ENCODE measurements around the gene OR2T3.
"Not testable (repeated sequence)": the region's sequence is repeated elsewhere in the genome, so short reads cannot be mapped to it uniquely, and the experiment has no call there.

The OR2T3 gene, protein sequence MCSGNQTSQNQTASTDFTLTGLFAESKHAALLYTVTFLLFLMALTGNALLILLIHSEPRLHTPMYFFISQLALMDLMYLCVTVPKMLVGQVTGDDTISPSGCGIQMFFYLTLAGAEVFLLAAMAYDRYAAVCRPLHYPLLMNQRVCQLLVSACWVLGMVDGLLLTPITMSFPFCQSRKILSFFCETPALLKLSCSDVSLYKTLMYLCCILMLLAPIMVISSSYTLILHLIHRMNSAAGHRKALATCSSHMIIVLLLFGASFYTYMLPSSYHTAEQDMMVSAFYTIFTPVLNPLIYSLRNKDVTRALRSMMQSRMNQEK

DNA sequence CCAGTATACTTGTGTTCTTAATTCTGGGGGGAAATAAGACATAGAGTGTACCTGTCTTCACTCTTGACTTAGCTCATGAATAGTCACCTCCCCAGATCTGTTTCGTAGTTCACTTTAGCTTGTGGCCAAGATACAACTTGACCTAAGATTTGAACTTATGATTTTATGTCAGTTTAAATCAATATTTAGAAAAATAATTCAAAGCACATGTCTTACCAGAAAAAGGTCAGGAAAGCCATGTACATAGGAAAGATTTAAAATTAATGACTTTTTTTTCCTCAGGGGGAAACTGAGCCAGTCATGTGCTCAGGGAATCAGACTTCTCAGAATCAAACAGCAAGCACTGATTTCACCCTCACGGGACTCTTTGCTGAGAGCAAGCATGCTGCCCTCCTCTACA, at the start of gene OR2T3:
OR2T3 (plus strand) TSS at position 301 of the 400 bp plus-strand sequence; CDS start at position 301, 0 bp downstream.
- in situ Hi-C loops (cut with HindIII; ENCODE audit: low sequenced_read_pairs) = not testable (repeated sequence)

DNA sequence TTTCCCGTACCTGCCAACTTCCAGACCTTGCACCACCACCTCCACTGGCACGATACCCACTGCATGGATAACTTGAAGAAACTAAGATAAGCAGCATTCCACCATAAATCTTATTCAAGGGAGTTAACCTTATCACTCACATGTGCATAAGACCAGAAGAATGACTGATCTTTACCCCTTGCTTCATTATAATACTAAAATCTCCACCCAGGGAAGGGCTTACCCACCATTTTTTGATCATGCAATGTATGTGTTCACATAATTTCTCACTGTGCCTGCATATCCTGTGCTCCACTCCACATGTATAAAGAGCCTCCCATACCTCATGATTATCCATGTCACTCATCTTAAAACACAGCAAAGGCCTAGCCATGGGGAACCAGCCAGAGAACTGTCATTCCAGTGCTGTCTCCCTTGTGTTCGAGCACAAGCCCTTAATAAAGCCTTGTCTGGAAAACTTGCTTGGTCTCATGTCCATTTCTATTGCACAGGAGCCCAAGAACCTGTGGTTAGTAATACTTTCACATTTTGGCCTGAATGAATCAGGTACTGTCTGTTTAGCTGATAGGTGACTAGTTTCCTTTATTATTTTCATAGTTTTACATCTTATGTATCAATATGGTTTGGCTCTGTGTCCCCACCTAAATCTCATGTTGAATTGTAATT, 45.5 kb upstream of the OR2T3 start:
- in situ Hi-C loops (cut with HindIII; ENCODE audit: low sequenced_read_pairs) = not testable (repeated sequence)

DNA sequence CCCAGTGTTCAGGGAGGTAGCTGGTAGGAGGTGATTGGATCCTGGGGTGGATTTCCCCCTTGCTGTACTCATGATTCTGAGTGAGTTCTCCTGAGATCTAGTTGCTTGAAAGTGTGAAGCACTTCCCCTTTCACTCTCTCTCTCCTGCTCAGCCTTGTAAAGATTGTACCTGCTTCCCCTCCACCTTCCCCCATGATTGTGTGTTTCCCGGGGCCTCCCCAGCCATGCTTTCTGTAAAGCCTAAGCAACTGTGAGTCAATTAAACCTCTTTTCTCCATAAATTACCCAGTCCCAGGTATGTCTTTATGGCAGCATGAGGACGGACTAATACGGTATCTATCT, 45.0 kb upstream of the OR2T3 start:
- in situ Hi-C loops (cut with HindIII; ENCODE audit: low sequenced_read_pairs) = not testable (repeated sequence)

GRCh38 chr1:248431683-248432082, 41.5 kb upstream of the OR2T3 start:
- in situ Hi-C loops (cut with HindIII; ENCODE audit: low sequenced_read_pairs) = not testable (repeated sequence)

DNA sequence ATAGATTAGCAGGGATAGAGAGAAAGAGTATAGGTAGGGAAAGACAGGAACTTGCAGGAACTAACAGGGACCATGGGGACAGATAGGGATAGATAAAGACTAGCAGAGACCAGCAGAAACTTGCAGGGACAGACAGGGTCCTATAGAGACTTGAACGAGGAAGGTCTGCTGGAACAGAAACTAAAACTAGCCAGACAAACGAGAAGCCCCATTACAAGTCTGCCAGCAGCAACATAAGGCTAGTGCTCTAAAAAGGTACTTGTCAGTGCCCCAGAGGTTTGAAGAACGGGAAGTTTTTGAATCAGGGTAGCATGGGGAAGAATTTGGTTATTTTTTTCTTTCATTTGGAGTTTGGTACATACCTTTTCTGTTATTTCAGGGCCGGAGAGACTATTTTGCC, 41.0 kb upstream of the OR2T3 start:
- in situ Hi-C loops (cut with HindIII; ENCODE audit: low sequenced_read_pairs) = not testable (repeated sequence)

DNA sequence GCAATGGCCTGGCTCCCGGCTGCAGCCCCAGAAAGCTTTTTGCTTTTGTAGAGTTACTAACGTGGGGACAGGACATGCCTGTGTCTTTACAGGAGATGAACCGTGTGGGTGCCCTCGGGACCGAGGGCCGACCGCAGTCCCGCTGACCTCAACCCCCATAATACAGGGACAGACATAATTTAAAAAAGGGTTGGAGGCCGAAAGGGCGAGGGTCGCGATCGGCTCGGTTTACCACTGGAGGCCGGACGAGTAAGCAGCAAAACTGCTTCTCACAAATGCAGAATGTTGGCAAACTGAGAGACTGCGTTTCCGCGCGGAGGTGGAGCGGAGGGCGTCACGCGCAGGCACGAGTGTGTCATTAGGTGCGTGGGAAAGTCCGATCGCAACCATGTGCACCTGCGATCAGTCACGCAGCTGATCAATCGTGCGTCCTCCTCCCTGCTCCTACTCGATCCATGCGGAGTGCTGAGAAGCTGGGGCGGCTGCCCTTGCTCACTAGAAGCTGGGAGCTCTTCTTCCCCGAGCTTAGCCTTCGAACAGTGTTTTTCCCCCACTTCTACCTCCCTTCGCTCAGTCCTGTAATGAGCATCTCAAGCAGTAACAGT, 39.2 kb upstream of the OR2T3 start:
- in situ Hi-C loops (cut with HindIII; ENCODE audit: low sequenced_read_pairs) = not testable (repeated sequence)

GRCh38 chr1:248434913-248435312, 38.2 kb upstream of the OR2T3 start:
- in situ Hi-C loops (cut with HindIII; ENCODE audit: low sequenced_read_pairs) = not testable (repeated sequence)

DNA sequence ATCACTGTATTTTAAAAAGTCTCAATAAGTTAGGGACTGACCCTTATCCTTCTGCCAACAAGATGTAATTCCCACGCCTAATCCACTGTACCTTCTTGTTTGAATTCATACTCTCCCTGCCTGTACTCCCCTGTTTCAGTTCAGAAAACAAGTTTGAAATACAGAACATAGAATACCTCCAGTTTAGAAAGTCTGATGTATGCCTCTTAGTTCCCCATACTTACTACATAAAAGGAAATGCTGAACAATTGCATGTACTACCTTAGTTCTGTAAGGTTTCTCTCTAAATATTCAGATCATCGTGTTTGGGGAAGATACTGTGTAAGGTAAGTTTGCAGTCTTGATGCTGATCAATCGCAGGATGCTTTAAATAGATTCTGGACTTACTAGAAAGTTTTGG, 36.8 kb upstream of the OR2T3 start:
- in situ Hi-C loops (cut with HindIII; ENCODE audit: low sequenced_read_pairs) = not testable (repeated sequence)

DNA sequence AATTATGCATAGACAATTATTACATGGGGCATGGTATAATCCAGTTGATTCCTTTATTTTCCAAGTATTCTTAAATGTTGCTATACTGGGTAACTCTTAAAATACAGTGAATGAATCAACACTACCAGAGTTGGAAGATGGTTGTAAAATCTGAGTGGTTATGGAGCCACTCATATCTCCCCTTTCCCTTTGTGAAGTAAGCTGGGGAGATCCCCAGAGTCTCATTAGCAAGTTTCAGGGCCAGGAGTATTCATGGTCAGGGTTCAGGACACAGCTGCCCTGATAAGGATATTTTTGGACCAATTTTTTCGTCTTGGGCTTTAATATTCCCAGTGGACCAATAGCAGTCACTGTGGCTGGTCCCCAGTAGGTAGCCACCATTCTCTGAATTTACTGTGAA, 34.5 kb upstream of the OR2T3 start:
- in situ Hi-C loops (cut with HindIII; ENCODE audit: low sequenced_read_pairs) = not testable (repeated sequence)

GRCh38 chr1:248439283-248439682, 33.9 kb upstream of the OR2T3 start:
- in situ Hi-C loops (cut with HindIII; ENCODE audit: low sequenced_read_pairs) = not testable (repeated sequence)

- in situ Hi-C loops (cut with HindIII; ENCODE audit: low sequenced_read_pairs) = not testable (repeated sequence)
These were observed 30.5 kb upstream of the OR2T3 start for GRCh38 chr1:248442500-248443277.

- in situ Hi-C loops (cut with HindIII; ENCODE audit: low sequenced_read_pairs) = not testable (repeated sequence)
These were observed 28.5 kb upstream of the OR2T3 start for GRCh38 chr1:248444603-248445002.

DNA sequence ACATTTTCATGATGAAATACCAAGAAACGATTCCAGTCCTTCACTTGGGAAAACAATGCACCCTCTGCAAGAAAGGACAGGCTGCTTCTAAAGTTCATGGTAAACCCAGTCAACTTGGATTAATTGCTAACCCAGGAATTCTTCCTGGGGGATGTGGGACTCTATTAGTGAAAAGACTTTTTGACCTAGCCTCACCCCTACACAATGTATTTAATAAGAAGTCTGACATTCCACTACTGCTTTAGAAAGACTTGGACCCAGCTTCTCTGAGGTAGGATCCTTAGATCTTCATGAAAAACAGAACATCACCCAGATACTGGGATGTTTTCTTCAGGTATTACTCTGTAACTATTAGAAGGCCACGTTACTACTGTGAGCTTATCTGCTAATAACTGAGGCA, 27.8 kb upstream of the OR2T3 start, which contains the start of gene OR2T2:
OR2T2 (plus strand) TSS at position 239 of the 400 bp plus-strand sequence. CDS start 7,161 bp downstream, outside the sequence.
- in situ Hi-C loops (cut with HindIII; ENCODE audit: low sequenced_read_pairs) = not testable (repeated sequence)

DNA sequence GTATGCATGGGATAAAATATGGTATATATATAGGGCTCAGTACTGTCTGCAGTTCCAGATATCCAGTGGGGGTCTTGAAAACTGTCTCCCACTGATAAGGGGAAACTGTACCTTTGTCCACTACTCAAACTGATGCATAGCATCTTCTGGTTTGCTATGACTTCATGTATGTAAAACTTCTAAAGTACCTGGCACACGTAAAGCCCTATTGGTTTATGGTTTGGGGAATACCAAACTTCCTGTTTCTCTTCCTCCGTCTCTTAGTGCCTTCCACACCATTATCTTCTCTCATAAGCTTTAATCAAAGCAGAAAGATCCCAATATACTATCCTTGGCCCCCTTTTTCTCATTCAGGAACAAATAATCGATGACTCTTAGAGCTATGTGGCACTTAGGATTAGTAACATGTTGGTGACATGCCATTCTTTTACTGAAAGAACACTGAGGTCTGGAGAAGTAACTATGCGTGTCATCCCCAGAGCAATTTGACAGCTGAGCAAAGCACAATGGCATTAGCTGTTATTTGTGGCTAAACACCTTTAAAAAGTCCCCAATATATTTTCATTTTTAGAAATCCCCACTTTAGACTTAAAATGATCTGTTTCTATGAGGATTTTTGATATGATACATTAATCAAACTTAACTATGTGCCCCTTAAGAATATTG, 24.6 kb upstream of the OR2T3 start:
- in situ Hi-C loops (cut with HindIII; ENCODE audit: low sequenced_read_pairs) = not testable (repeated sequence)

GRCh38 chr1:248449821-248450465, 23.2 kb upstream of the OR2T3 start:
- in situ Hi-C loops (cut with HindIII; ENCODE audit: low sequenced_read_pairs) = not testable (repeated sequence)

DNA sequence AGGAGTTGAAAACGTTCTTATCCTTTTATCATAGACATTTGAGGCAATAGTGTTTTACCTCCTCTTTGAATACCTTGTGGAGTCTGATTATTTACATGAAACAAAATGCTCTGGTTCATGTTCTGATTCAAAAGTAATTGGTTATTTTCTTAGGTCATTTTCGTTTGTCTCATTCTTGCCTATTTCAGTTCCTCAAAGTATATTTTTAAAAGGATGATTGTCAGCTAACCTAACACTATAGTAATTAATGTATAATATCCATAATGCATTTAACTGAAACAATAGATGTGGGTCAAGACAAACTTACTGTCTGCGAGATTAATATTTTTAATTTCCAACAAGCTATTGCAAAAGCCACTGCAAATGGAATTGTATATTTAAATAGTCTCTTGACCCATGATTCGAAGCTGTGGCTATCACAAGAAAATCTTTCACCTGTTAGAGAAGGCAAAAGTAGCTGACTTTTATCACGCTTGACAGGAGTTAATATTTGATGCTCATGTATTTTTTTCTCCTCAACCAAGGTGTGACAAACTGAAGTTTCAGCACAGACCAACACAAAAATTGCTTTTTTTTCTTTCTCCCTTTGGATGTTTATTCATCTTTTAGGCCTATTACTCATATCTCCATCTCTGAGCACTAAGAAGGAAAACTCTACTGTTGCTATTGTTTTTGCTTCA, 22.5 kb upstream of the OR2T3 start:
- in situ Hi-C loops (cut with HindIII; ENCODE audit: low sequenced_read_pairs) = not testable (repeated sequence)

DNA sequence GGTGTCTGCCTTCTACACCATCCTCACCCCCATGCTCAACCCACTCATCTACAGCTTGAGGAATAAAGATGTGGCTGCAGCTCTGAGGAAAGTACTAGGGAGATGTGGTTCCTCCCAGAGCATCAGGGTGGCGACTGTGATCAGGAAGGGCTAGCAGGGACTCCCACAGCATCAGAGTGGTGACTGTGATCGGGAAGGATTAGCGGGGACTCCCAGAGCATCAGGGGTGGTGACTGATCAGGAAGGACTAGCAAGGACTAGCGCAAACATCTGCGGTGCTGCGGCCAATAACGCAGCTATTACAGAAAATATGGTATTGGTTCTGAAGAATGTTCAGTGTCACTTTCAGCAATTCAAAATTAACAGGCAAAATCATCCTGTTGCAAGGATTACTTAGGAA, 19.5 kb upstream of the OR2T3 start:
- in situ Hi-C loops (cut with HindIII; ENCODE audit: low sequenced_read_pairs) = not testable (repeated sequence)

DNA sequence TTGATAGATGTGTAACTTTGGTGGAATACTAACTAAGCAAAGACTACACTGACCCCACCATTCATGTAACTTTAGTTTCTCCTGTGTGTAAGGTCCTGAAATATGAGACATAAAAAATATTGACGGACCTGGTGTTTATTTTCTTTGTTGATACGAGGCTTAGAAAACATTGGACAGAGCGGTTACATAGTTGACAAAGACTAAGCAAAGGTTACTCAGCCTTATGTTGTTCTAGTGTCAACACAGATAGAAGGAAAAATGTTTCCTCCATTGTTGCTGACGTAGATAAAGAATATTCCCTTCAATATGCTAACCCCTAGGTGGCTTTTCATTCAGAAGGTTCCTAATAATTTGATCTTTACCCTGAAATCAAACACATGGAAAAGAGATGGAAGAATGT, 18.1 kb upstream of the OR2T3 start:
- in situ Hi-C loops (cut with HindIII; ENCODE audit: low sequenced_read_pairs) = not testable (repeated sequence)

GRCh38 chr1:248456635-248457034, 16.5 kb upstream of the OR2T3 start:
- in situ Hi-C loops (cut with HindIII; ENCODE audit: low sequenced_read_pairs) = not testable (repeated sequence)

GRCh38 chr1:248459117-248459516, 14.0 kb upstream of the OR2T3 start:
- in situ Hi-C loops (cut with HindIII; ENCODE audit: low sequenced_read_pairs) = not testable (repeated sequence)

All from endothelial cell of hepatic sinusoid (primary cell).